H1 (cell line): ENCODE data around the gene KCNS3. TPM values are rescaled to one million over a fixed set of nuclear protein-coding genes. Genes with fewer than 3 reads are reported as not detected.

Experiments used
- CHD7 ChIP-seq: fragments of 300-600 bp; sonication (generic); IDR thresholded peaks from 2 replicates; pipeline ENCODE4 v1.7.1; 2012; ENCODE audit warnings: low read length, moderate library complexity, mild to moderate bottlenecking, inconsistent platforms; ENCODE audit not compliant: insufficient replicate concordance
- EZH2 ChIP-seq: fragments of 200-600 bp; sonication (generic); IDR thresholded peaks from 2 replicates; pipeline ENCODE4 v1.7.1; 2012; ENCODE audit warnings: low read depth, mild to moderate bottlenecking, moderate library complexity, low read length, inconsistent platforms; ENCODE audit not compliant: severe bottlenecking
- HDAC6 ChIP-seq: IDR thresholded peaks from one replicate; pipeline ENCODE4 v1.7.1; 2012; ENCODE audit warnings: low read depth, mild to moderate bottlenecking, inconsistent platforms, low read length, moderate library complexity
- POLR2AphosphoS5 ChIP-seq: IDR thresholded peaks from 2 replicates; pipeline ENCODE4 v1.6.1; 2011; ENCODE audit warnings: low read depth, low read length
- YY1 ChIP-seq: IDR thresholded peaks from 2 replicates; pipeline ENCODE4 v1.6.1; 2011; ENCODE audit warnings: low read depth, mild to moderate bottlenecking, low read length
- polyA plus RNA-seq, 7 experiments: library from polyadenylated mRNA; depleted of rRNA in 3 of 7; stranded (reverse) in 5 of 7; unstranded in 2 of 7; fragments of >200 nt in 5 of 7; fragments of 200-250 nt in 2 of 7; gene quantifications; 1 replicate in 5 of 7; 2 replicates in 1 of 7; 4 replicates in 1 of 7; pipeline versions ENCODE4 v1.2.1 to v1.2.3, GENCODE V29; 2011 to 2013; ENCODE audit warnings: missing spikeins in 2 of 7, mixed read lengths in 2 of 7
- total RNA-seq: library from RNA; stranded (reverse); fragmentation: NEBNext Ultra II Directional; extraction: Animal tissue kit (Norgen Biotek cat#: 25700); gene quantifications from 2 replicates; pipeline ENCODE4 v1.2.1, GENCODE V29; 2021

Gene KCNS3
- total and polyA plus RNA-seq, 2 of the 8 experiments (the other 6 are each of a cell fraction or from before 2014, with no cell fraction given) = 22.7 to 23.0 TPM

GRCh38 chr2:17943444-17943843 lies 65.0 kb downstream of the KCNS3 start (continued):
- TF ChIP-seq EZH2 = no peak
- no peak for TF ChIP-seq YY1
- TF ChIP-seq POLR2AphosphoS5 = no peak
- no peak for TF ChIP-seq CHD7
- no peak for TF ChIP-seq HDAC6
